ENCODE results near the gene IGSF3. TPM values are rescaled to one million over a fixed set of nuclear protein-coding genes. Genes with fewer than 3 reads are reported as not detected.

Gene IGSF3
- total and polyA plus RNA-seq, 10 of the 15 experiments (the other 5 are each of a cell fraction or from before 2014, with no cell fraction given): 1.4 to 18.0 (median 9.6) TPM

DNA sequence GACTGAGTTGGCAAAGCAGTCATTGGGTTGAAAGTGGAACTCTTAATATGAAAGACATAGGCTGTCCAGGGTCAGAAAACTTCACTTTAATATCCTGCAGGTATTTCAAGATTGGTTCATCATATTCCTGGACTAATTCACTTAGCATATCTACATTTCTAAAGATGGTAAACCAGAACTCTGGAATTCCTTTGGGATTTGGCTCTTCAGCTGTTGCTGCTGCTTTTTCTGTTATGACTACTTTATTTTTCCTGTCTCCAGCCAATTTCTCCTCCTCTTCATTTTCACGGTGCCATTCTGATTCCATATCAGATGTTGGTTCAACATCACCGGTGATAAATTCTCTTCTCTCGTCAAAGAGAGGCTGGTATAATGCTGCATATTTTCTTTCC lies 134.1 kb downstream of the IGSF3 start:
- CTCF ChIA-PET: no interaction called here
- SMC1A ChIA-PET (ENCODE audit: uncharacterized antibody, unreplicated experiment): interaction anchor here (0.7 kb wide), 1 partner anchor 1069 kb away, joined by 4 read pairs; no protein-coding TSS in a partner anchor
- no peaks in the 10 kb centered on the region for H3K27me3 ChIP-seq (replicated peaks in 1 of 2; ENCODE audit: control insufficient read depth in 2 of 2, insufficient read depth in 2 of 2, low read length in 1 of 2)
- POLR2A ChIA-PET: no interaction called here
- in situ Hi-C loops (cut with MboI): no loop called here
- H3K4me3 ChIP-seq: no peak overlapping the region
- DNase-seq (ENCODE audit: low read depth, low spot score) (no peak), ATAC-seq (no peak), FAIRE-seq (no peak)
- RAD21 ChIA-PET (ENCODE audit: unreplicated experiment): no interaction called here
- intact Hi-C loops (cut with micrococcal nuclease; ENCODE audit: unreplicated experiment): no loop called here
- H3K79me2 ChIP-seq (ENCODE audit: control insufficient read depth, insufficient read depth, low read length): peaks cover 14% of the 10 kb centered on the region
- H2AFZ ChIP-seq (ENCODE audit: control insufficient read depth, low read depth, low read length): no peak overlapping the region
- no peak overlapping the region for H3K4me2 ChIP-seq (ENCODE audit: control insufficient read depth, insufficient read depth)
- peaks cover 21 to 66% of the 10 kb centered on the region in 2 experiments for H3K36me3 ChIP-seq (ENCODE audit: control insufficient read depth in 2 of 2, insufficient read depth in 2 of 2, low read length in 1 of 2)
- no peak overlapping the region for H3K9ac ChIP-seq (ENCODE audit: control insufficient read depth, insufficient read depth, low read length)
- WGBS (ENCODE audit: insufficient coverage, insufficient replicate concordance, low lambda C conversion rate, missing lambda C conversion rate): 94% methylated on average over 3 of the region's 3 CpGs
- H3K27ac ChIP-seq (ENCODE audit: control insufficient read depth, insufficient read depth): no peak overlapping the region
- peaks cover 3% of the 10 kb centered on the region; the same call in 1 of the 2 replicates for H3K4me1 ChIP-seq (ENCODE audit: control insufficient read depth, insufficient read depth, low read length)
- no peaks in the 10 kb centered on the region; the same call in none of the 3 replicates for H3K9me3 ChIP-seq (replicated peaks; ENCODE audit: control insufficient read depth, insufficient read depth, low read length)
- no TSS peak for BruUV-seq (replicated peaks)
- H4K20me1 ChIP-seq (ENCODE audit: control insufficient read depth, insufficient read depth): no peaks in the 10 kb centered on the region
- TF ChIP-seq, protein P1, sequence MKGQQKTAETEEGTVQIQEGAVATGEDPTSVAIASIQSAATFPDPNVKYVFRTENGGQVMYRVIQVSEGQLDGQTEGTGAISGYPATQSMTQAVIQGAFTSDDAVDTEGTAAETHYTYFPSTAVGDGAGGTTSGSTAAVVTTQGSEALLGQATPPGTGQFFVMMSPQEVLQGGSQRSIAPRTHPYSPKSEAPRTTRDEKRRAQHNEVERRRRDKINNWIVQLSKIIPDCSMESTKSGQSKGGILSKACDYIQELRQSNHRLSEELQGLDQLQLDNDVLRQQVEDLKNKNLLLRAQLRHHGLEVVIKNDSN (IDR thresholded peaks at IDR 0.05; ENCODE audit: borderline replicate concordance, extremely low read length, insufficient read depth, low read depth, low read length): no peak
- TF ChIP-seq NRF1 (conservative IDR thresholded peaks at IDR 0.05; ENCODE audit: low read depth, low read length) (no peak), DPF2 (IDR thresholded peaks at IDR 0.05) (no peak), EGR1 (IDR thresholded peaks at IDR 0.05; ENCODE audit: borderline replicate concordance in 1 of 2, low read depth in 2 of 2, low read length in 2 of 2) (no peak), YY1 (IDR thresholded peaks at IDR 0.05; ENCODE audit: low read depth, low read length) (no peak), CBX3 (IDR thresholded peaks at IDR 0.05; ENCODE audit: borderline replicate concordance, low read depth) (no peak), PAX8 (IDR thresholded peaks at IDR 0.05) (no peak), MTA3 (IDR thresholded peaks at IDR 0.05; ENCODE audit: borderline replicate concordance, low read length) (no peak), GATAD2B (conservative IDR thresholded peaks at IDR 0.05; ENCODE audit: low read depth) (no peak), BMI1 (IDR thresholded peaks at IDR 0.05; ENCODE audit: borderline replicate concordance) (no peak), NR2F1 (conservative IDR thresholded peaks at IDR 0.05) (no peak)
- TF ChIP-seq, protein P2, sequence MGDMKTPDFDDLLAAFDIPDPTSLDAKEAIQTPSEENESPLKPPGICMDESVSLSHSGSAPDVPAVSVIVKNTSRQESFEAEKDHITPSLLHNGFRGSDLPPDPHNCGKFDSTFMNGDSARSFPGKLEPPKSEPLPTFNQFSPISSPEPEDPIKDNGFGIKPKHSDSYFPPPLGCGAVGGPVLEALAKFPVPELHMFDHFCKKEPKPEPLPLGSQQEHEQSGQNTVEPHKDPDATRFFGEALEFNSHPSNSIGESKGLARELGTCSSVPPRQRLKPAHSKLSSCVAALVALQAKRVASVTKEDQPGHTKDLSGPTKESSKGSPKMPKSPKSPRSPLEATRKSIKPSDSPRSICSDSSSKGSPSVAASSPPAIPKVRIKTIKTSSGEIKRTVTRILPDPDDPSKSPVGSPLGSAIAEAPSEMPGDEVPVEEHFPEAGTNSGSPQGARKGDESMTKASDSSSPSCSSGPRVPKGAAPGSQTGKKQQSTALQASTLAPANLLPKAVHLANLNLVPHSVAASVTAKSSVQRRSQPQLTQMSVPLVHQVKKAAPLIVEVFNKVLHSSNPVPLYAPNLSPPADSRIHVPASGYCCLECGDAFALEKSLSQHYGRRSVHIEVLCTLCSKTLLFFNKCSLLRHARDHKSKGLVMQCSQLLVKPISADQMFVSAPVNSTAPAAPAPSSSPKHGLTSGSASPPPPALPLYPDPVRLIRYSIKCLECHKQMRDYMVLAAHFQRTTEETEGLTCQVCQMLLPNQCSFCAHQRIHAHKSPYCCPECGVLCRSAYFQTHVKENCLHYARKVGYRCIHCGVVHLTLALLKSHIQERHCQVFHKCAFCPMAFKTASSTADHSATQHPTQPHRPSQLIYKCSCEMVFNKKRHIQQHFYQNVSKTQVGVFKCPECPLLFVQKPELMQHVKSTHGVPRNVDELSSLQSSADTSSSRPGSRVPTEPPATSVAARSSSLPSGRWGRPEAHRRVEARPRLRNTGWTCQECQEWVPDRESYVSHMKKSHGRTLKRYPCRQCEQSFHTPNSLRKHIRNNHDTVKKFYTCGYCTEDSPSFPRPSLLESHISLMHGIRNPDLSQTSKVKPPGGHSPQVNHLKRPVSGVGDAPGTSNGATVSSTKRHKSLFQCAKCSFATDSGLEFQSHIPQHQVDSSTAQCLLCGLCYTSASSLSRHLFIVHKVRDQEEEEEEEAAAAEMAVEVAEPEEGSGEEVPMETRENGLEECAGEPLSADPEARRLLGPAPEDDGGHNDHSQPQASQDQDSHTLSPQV (IDR thresholded peaks at IDR 0.05): no peak
- TF ChIP-seq, protein P3, sequence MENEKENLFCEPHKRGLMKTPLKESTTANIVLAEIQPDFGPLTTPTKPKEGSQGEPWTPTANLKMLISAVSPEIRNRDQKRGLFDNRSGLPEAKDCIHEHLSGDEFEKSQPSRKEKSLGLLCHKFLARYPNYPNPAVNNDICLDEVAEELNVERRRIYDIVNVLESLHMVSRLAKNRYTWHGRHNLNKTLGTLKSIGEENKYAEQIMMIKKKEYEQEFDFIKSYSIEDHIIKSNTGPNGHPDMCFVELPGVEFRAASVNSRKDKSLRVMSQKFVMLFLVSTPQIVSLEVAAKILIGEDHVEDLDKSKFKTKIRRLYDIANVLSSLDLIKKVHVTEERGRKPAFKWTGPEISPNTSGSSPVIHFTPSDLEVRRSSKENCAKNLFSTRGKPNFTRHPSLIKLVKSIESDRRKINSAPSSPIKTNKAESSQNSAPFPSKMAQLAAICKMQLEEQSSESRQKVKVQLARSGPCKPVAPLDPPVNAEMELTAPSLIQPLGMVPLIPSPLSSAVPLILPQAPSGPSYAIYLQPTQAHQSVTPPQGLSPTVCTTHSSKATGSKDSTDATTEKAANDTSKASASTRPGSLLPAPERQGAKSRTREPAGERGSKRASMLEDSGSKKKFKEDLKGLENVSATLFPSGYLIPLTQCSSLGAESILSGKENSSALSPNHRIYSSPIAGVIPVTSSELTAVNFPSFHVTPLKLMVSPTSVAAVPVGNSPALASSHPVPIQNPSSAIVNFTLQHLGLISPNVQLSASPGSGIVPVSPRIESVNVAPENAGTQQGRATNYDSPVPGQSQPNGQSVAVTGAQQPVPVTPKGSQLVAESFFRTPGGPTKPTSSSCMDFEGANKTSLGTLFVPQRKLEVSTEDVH (IDR thresholded peaks at IDR 0.05; ENCODE audit: low read depth, partially characterized antibody): no peak
